HCT116 (cell line): ENCODE data around the gene TMEM192. TPM values are rescaled to one million over a fixed set of nuclear protein-coding genes. Genes with fewer than 3 reads are reported as not detected.

Source experiments
- ATAC-seq: fragments of 200-7000 bp; cut with Tn5 transposase; 2 replicates; pipeline ENCODE4 v1.9.1; 2020; ENCODE audit warnings: mild to moderate bottlenecking, moderate library complexity
- BruUV-seq: library from RNA; stranded (reverse); fragments of 400-500 nt; replicated peaks from 2 replicates; lab custom pipeline; 2021; lab: Mats Ljungman, UMichigan
- CTCF ChIA-PET: fragments of 300-600 bp; sonication (Branson Sonifier 250); formaldehyde crosslinking; loops from one replicate; lab custom pipeline; 2021; ENCODE audit warnings: antibody characterized with exemption; lab: Charles Lee
- POLR2A ChIA-PET: fragments of 300-600, 350-600 bp; sonication (Branson Sonifier 250); formaldehyde crosslinking; loops from one replicate; lab custom pipeline; 2021; ENCODE audit warnings: antibody characterized with exemption; lab: Charles Lee
- RAD21 ChIA-PET, 2 experiments: fragments of 300-600 bp; sonication (Branson Sonifier 250); formaldehyde crosslinking; loops; one replicate each; lab custom pipeline; 2023; ENCODE audit warnings: low total read pairs in 2 of 2; ENCODE audit not compliant: uncharacterized antibody in 2 of 2, unreplicated experiment in 2 of 2, low non-redundant PET in 1 of 2; lab: Charles Lee
- DNase-seq: peaks from one replicate; pipeline ENCODE4 v3.0.0-alpha.2; 2010; ENCODE audit warnings: low read depth, low spot score
- H2AFZ ChIP-seq: fragments of 200-600 bp; shearing (Covaris generic), sonication (generic); 2 replicates; pipeline ENCODE4 v1.6.1; 2017; ENCODE audit warnings: low read depth, mixed run types, mixed read lengths, antibody characterized with exemption, low read length; ENCODE audit not compliant: poor library complexity, severe bottlenecking
- H3K27ac ChIP-seq: 2 replicates; pipeline ENCODE4 v1.5.1; 2012; ENCODE audit warnings: low read depth, low read length
- H3K27me3 ChIP-seq: fragments of 200-600 bp; sonication (generic); 2 replicates; pipeline ENCODE4 v1.6.1; 2016; ENCODE audit warnings: mixed run types, low read length, mixed read lengths; ENCODE audit not compliant: insufficient read depth
- H3K36me3 ChIP-seq, 2 experiments: fragments of 200-500 bp in 1 of 2; fragments of 200-600 bp in 1 of 2; sonication (Bioruptor generic) in 1 of 2; sonication (generic) in 1 of 2; 2 replicates each; pipeline versions ENCODE4 v1.5.1 to v1.6.1; 2014 to 2016; ENCODE audit warnings: low read length in 2 of 2, inconsistent platforms in 1 of 2, mixed read lengths in 1 of 2, mixed run types in 1 of 2; ENCODE audit not compliant: insufficient read depth in 2 of 2, control insufficient read depth in 1 of 2
- H3K4me1 ChIP-seq, 2 experiments: fragments of 200-600 bp in 1 of 2; sonication (generic) in 1 of 2; 2 replicates each; pipeline versions ENCODE4 v1.5.1 to v1.6.1; 2012 to 2017; ENCODE audit warnings: low read length in 2 of 2, inconsistent platforms in 1 of 2, mild to moderate bottlenecking in 1 of 2, mixed read lengths in 1 of 2, mixed run types in 1 of 2, moderate library complexity in 1 of 2; ENCODE audit not compliant: insufficient read depth in 2 of 2, control insufficient read depth in 1 of 2
- H3K4me2 ChIP-seq: fragments of 200-600 bp; sonication (generic); 2 replicates; pipeline ENCODE4 v1.6.1; 2017; ENCODE audit warnings: mixed run types, low read length, mixed read lengths
- H3K4me3 ChIP-seq, 2 experiments: fragments of 200-600 bp in 1 of 2; sonication (generic) in 1 of 2; replicated peaks in 1 of 2; 2 replicates each; pipeline ENCODE4 v1.5.1; 2011 to 2016; ENCODE audit warnings: low read length in 2 of 2, control low read depth in 1 of 2, low read depth in 1 of 2, mild to moderate bottlenecking in 1 of 2, mixed read lengths in 1 of 2, mixed run types in 1 of 2
- H3K79me2 ChIP-seq: fragments of 200-600 bp; sonication (generic); 2 replicates; pipeline ENCODE4 v1.6.1; 2017; ENCODE audit warnings: mild to moderate bottlenecking, mixed run types, low read length, moderate library complexity, mixed read lengths; ENCODE audit not compliant: insufficient read depth
- H3K9ac ChIP-seq: fragments of 200-600 bp; sonication (generic); 2 replicates; pipeline ENCODE4 v1.6.1; 2016; ENCODE audit warnings: low read length, mixed read lengths
- H3K9me2 ChIP-seq: fragments of 200-600 bp; sonication (generic), shearing (Covaris generic); 2 replicates; pipeline ENCODE4 v1.6.1; 2017; ENCODE audit warnings: mixed run types, mild to moderate bottlenecking, moderate library complexity; ENCODE audit not compliant: insufficient read depth
- H3K9me3 ChIP-seq, 2 experiments: fragments of 200-500 bp in 1 of 2; fragments of 200-600 bp in 1 of 2; sonication (Bioruptor generic) in 1 of 2; sonication (generic) in 1 of 2; 2 replicates each; pipeline ENCODE4 v1.6.1; 2014 to 2017; ENCODE audit warnings: low read length in 2 of 2, mixed read lengths in 2 of 2, inconsistent platforms in 1 of 2, low read depth in 1 of 2, mild to moderate bottlenecking in 1 of 2, mixed run types in 1 of 2, moderate library complexity in 1 of 2; ENCODE audit not compliant: control insufficient read depth in 1 of 2, insufficient read depth in 1 of 2
- H4K20me1 ChIP-seq: fragments of 200-600 bp; sonication (generic), shearing (Covaris generic); 2 replicates; pipeline ENCODE4 v1.6.1; 2017; ENCODE audit warnings: mixed run types, mild to moderate bottlenecking, moderate library complexity; ENCODE audit not compliant: insufficient read depth
- ATF3 ChIP-seq: IDR thresholded peaks from 2 replicates; pipeline ENCODE4 v1.6.1; 2012
- ELF1 ChIP-seq: IDR thresholded peaks from 2 replicates; pipeline ENCODE4 v1.6.1; 2012; ENCODE audit warnings: low read depth, borderline replicate concordance
- EZH2 ChIP-seq: fragments of 200-600 bp; sonication (generic); IDR thresholded peaks from 2 replicates; pipeline ENCODE4 v1.6.1; 2017; ENCODE audit warnings: antibody characterized with exemption, mixed run types
- EZH2phosphoT487 ChIP-seq: fragments of 200-600 bp; IDR thresholded peaks from 2 replicates; pipeline ENCODE4 v1.6.1; 2018; ENCODE audit warnings: antibody characterized with exemption, borderline replicate concordance
- JUND ChIP-seq: IDR thresholded peaks from 2 replicates; pipeline ENCODE4 v1.6.1; 2012
- MAX ChIP-seq: IDR thresholded peaks from 2 replicates; pipeline ENCODE4 v1.6.1; 2012
- POLR2A ChIP-seq: IDR thresholded peaks from 2 replicates; pipeline ENCODE4 v1.7.0; 2011; ENCODE audit warnings: borderline replicate concordance; ENCODE audit not compliant: insufficient read depth, insufficient read length; ENCODE audit errors: extremely low read depth
- POLR2AphosphoS5 ChIP-seq: IDR thresholded peaks from 2 replicates; pipeline ENCODE4 v1.6.1; 2011; ENCODE audit warnings: mild to moderate bottlenecking, low read depth, low read length, moderate library complexity
- RAD21 ChIP-seq: IDR thresholded peaks from 2 replicates; pipeline ENCODE4 v1.6.1; 2012; ENCODE audit warnings: low read depth, mild to moderate bottlenecking
- REST ChIP-seq: IDR thresholded peaks from 2 replicates; pipeline ENCODE4 v1.6.1; 2012; ENCODE audit warnings: low read depth
- SIN3A ChIP-seq: IDR thresholded peaks from 2 replicates; pipeline ENCODE4 v1.6.1; 2012; ENCODE audit warnings: low read depth
- TCF7L2 ChIP-seq: IDR thresholded peaks from 2 replicates; pipeline ENCODE4 v1.7.0; 2011; ENCODE audit warnings: borderline replicate concordance, inconsistent platforms; ENCODE audit not compliant: insufficient read depth, insufficient read length; ENCODE audit errors: extremely low read depth
- ZBTB33 ChIP-seq: IDR thresholded peaks from 2 replicates; pipeline ENCODE4 v1.6.1; 2011; ENCODE audit warnings: mild to moderate bottlenecking, low read length, moderate library complexity; ENCODE audit not compliant: insufficient replicate concordance; ENCODE audit errors: extremely low read depth
- ZFX ChIP-seq: fragments of 450-650 bp; IDR thresholded peaks from 2 replicates; pipeline ENCODE4 v1.6.1; 2017
- intact Hi-C: fragments of 100-400 bp; cut with micrococcal nuclease; formaldehyde crosslinking; loops from 2 replicates; pipeline ENCODE4 v1.10.0; 2022
- total RNA-seq: library from RNA; stranded (reverse); gene quantifications from one replicate; pipeline ENCODE4 v1.2.1, GENCODE V29; 2021; ENCODE audit not compliant: unreplicated experiment

TMEM192 gene
- total RNA-seq, 1 experiment from 2014 or later, result 13.1 TPM

- intact Hi-C loops, result no loop called here
- no peak overlapping the region for H3K27ac ChIP-seq
- DNase-seq, result no peak
- no peaks in the 10 kb centered on the region for H3K79me2 ChIP-seq
- H3K9me3 ChIP-seq, result no peaks in the 10 kb centered on the region
- no peaks in the 10 kb centered on the region for H3K36me3 ChIP-seq
- BruUV-seq, result no TSS peak
- peaks cover 0 to 8% of the 10 kb centered on the region in 2 experiments; a peak in 2 of 4 replicates for H3K4me1 ChIP-seq
- H4K20me1 ChIP-seq, result no peaks in the 10 kb centered on the region
- TF ChIP-seq REST, result no peak
- no peak for TF ChIP-seq POLR2AphosphoS5
- no peak for TF ChIP-seq EZH2phosphoT487
- TF ChIP-seq POLR2A, result no peak
- no peak for TF ChIP-seq JUND
- no peak for TF ChIP-seq ELF1
- TF ChIP-seq ZFX, result no peak
- TF ChIP-seq MAX, result no peak
- TF ChIP-seq TCF7L2, result no peak
- no peak for TF ChIP-seq RAD21
- TF ChIP-seq ZBTB33, result no peak
- TF ChIP-seq SIN3A, result no peak
- TF ChIP-seq EZH2, result no peak
- TF ChIP-seq ATF3, result no peak
- TF ChIP-seq, all 23 proteins: peak for 0
- no peak for ATAC-seq
- Histone ChIP-seq H3K4me3 (no peak overlapping the region), H3K9me2 (no peaks in the 10 kb centered on the region), H2AFZ (peak overlapping the region; percentile 71), H3K9ac (no peak overlapping the region), H3K27me3 (no peaks in the 10 kb centered on the region), H3K4me2 (peak overlapping the region; percentile 30; the same call in 1 of the 2 replicates)
- ChIA-PET CTCF (no interaction called here), POLR2A (no interaction called here), RAD21 (no interaction called here)
Measured at GRCh38 chr4:165151734-165152133, 39.1 kb upstream of the TMEM192 start.
